DMS53 (cell line): ENCODE measurements around the gene DECR2.
"Not testable (repeated sequence)": the region's sequence is repeated elsewhere in the genome, so short reads cannot be mapped to it uniquely, and the experiment has no call there.

Source experiments
- DNase-seq: peaks from one replicate; lab custom pipeline; 2025; lab: John Stamatoyannopoulos, UW

DECR2 gene

DNA sequence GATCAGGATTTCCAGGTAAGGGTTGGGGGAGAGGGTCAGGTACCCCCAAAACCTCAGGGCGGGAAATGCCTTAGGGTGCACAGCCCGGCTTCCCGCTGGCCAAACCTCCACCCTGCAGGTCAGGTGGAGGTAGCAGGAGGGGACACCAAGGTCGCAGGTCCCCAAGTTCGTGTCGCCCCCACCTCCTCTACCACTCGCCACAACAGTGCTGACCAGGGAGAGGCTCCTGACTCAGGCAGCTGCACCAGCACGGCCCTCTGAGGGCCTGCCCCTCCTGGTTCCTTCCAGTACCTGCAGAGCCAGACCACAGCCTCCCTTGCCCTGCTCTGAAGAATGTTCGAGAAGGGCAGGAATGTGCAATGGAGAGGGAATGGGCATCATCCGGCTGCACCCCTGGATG, 35.2 kb upstream of the DECR2 start:
- no peak for DNase-seq

GRCh38 chr16:367333-367903, 34.3 kb upstream of the DECR2 start:
- DNase-seq: no peak

GRCh38 chr16:368388-369158, 33.1 kb upstream of the DECR2 start:
- no peak for DNase-seq

DNA sequence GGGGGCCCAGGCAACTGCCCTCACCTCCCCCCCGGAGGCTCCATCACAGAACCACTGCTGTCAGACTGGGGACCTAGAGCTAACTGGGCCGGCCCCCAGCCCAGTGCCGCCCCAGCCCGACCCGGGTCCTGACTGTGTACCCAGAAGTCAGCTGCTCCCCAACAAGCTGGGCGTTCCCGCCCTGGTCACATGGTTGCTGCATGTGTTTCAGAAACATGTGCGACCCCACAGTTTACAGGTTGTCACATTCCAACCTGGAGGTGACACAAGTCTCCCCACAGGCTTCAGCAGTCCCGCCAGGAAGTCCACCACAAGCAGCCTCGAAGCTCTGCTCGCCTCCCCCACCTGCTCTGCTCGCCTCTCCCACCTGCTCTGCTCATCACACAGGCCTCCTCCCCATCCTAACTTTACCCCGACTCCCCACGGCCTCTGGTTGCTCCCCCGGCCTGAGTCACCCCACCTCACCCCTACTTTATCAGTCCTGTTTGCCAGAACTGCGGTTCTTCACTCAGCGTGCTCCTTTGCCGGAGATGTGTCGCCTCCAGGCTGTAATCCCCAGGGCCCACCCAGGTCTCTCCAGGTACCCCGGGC, 32.3 kb upstream of the DECR2 start:
- no peak for DNase-seq

GRCh38 chr16:369866-370436, 31.7 kb upstream of the DECR2 start:
- peak; percentile 44 for DNase-seq

DNA sequence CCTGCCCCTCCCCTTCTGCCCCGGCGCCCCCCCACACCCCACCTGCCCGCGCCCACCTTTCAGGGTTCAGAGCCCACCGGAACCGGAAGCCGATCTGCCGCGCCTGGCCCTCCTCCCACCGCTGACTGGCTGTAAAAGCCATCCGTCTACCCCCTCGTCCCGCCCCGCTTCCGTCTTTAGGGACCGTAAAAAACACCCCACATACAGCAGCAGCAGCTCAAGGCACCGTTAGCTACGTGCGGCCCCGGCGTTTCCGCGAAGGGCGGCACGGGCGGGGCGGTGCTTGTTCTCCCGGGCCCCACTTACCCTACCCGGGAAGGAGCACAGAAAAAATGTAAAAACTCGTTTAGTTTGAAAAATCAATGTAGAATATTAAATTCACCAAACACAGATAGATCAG, 31.2 kb upstream of the DECR2 start, which contains the start of gene MRPL28:
TSS of gene MRPL28 (minus strand) at position 96 of the 400 bp plus-strand sequence. CDS start 320 bp downstream, outside the sequence.
- peak; percentile 94 for DNase-seq

DNA sequence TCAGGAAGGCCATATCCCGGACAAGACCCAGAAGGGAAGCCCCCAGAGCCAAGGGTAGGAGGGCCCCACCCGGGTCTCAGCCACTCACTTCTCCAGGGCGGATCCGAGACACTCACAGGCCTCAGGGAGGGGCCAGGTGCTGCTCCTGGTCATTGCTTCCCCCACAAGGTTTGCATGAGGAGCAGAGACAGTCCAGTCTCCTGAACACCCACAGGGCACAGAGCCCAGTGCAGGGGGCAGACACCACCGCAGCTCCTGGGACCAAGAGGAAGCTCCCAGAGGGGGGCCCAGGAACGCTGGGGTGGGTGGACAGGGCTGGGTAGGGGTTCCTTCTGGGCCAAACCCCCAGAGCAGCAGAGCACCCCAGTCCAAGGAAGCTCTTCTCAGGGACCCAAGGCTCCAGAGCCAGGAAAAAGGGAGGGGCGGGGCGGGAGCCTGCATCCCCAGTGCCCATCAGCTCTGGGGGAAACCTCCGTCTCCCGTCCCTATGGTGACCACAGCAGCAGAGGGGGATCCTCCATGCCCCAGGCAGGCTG, 30.6 kb upstream of the DECR2 start:
- peak; percentile 43 for DNase-seq

DNA sequence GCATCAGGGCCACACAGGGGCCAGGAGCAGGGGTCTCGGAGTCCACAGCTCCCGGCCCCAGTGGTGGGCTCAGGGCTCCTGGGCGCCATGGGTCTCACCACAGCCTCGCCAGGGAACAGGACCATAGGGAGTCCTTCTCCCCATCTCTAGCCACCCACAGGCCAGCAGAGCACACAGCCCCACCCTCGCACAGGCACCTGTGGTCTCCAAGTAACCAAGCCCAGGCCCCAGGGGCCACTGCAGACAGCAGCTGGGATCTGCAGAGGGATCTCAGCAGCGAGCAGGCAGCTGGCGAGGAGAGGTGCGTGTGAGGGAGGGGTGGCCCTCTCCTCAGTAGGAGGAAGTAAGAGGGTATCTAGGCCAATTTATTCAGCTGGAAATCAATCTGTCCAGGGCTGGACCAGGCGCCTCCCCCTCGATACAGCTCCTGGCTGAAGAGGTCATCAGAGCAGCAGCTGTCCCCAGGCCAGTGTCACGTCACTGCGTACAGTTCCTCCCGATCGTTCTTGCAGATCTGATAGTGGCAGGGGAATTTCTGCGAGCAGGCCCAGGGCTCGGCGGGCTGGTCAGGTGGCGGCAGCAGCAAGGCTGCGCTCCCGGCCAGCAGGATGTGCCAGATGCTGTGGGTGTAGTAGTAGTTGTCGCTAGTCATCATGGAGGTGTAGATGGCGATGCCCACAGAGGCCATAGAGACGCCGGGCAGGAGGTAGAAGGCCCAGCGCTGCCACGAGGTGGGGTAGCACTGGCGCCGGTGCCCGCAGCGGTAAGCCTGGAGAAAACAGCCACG, 30.0 kb upstream of the DECR2 start:
- DNase-seq: peak; percentile 66

DNA sequence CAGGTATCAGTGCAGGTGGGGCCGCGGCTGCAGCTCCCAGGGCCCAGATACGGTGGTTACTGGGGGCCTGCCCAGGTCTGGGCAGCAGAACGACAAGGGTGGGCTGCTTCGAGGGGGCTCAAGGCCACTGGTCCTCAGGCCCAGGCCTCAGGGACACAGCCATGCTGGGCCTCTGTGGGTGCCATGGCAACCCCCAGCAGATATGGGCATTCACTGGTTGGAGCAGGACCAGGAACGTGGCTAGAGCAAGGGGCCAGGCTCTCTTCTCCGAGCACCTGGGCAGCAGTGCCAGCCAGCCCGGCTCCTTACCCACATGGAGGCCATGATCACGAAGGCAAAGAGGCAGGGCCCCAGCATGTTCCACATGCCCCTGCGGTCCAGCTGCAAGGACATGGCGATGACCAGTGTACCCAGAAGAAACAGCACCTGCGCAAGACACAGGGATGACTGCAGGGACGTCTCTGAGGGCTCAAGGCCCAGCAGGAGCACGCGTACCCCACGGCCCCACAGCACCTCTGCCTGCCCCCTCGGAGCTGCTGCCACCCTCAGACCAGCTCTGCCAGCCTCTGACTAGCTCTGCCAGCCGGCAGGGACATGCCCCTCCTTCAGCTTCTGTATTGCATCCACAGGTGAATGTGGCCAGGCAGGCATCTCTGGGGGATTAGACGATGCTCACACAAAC, 29.2 kb upstream of the DECR2 start:
- no peak for DNase-seq

DNA sequence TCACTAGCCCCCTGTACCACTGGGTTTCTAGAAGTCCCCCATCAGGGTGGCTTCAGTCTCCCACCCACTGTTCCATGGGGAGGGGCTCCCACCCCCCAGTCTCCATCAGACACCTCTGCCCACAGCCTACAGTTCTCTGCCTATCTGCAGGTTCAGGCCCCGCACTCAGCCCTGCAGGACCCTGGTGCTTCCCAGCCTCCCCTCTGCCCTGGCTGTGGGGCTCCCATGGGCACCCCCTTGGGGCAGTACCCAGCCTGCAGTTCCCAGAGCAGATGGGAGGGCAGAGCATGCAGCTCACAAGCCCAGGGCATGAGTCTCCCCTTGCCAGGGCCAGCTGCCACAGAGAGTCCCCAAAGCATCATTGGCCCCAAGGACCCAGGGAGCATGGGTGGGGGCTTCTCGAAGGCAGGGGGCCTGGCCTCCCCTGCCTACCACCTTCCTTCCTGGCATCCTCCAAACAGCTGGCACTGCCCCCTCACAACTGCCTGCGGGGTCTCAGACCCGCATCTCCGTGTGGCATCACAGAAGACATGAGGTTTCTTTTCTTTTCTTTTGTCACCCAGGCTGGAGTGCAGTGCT, 28.6 kb upstream of the DECR2 start:
- DNase-seq: no peak

- DNase-seq: no peak
These were observed 27.7 kb upstream of the DECR2 start for GRCh38 chr16:373848-374615.

GRCh38 chr16:374616-374926, 27.1 kb upstream of the DECR2 start:
- no peak for DNase-seq

DNA sequence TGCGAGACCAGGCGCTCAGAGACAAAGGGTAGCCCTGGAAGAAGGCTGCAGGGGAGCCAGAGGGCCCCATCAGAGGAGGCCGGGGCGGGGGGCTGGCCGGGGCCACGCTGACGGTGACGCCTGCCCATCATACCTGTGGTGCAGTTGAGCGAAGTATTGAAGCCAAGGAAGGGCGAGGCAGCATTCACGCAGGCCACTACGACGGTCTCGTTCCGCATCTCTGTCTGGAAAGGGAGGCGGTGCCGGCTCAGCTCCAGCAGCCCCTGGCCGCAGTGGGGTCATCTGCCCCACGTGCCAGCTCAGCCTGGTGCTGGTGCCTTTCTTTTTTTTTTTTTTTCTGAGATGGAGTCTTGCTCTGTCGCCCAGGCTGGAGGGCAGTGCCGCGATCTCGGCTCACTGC, 26.5 kb upstream of the DECR2 start:
- DNase-seq: no peak

GRCh38 chr16:375927-376816, 25.5 kb upstream of the DECR2 start:
- no peak for DNase-seq

GRCh38 chr16:376817-377418, 24.8 kb upstream of the DECR2 start:
- DNase-seq: no peak

DNA sequence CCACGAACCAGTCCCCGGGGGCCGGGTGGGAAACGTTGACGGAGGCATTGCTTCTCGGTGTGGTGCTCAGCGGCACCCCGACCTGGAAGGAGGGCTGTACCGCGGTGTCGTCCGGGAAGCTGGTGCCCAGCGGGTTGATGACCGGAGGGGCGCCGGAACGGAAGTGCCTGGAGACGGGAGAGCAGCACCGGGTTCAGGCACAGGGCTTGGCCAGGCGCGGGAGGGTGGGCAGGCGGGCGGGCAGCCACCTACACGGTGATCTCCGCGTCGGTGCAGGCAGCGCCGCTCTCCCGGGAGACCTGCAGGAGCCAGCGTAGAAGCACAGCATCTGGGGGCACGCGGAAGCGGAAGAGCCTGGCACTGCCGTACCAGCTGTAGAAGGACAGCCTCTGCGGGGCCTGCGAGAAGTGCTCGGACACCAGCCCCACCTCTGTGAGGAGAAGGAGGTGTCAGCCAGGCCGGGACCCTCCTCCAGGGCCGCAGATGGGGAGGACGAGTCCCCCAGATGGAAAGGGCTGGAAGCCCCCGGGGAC, 24.2 kb upstream of the DECR2 start:
- DNase-seq: no peak

DNA sequence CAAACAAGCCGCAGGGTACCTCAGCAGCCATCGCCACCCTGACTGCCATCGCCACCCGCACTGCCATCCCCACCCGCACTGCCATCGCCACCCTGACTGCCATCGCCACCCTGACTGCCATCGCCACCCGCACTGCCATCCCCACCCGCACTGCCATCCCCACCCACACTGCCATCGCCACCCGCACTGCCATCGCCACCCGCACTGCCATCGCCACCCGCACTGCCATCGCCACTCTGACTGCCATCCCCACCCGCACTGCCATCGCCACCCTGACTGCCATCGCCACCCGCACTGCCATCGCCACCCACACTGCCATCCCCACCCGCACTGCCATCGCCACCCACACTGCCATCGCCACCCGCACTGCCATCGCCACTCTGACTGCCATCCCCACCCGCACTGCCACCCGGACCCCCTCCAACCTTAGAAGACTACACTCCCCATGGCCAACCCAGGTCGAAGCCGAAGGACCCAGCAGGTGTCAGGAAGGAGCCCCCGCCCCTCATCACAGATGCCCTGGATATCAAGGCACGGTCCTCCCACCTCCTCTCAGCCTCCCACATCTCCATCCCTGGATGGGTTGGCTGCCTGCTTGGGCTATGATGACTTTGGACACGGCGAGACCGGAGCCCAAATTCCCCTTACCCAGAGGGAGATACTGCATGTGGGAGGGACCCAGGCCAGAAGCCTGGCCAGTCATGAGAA, 23.4 kb upstream of the DECR2 start:
- DNase-seq: not testable (repeated sequence)

- no peak for DNase-seq
These were observed 22.9 kb upstream of the DECR2 start for GRCh38 chr16:378821-379182.
